ENCODE measurements around the gene BAZ2B. TPM values are rescaled to one million over a fixed set of nuclear protein-coding genes. Genes with fewer than 3 reads are reported as not detected.

BAZ2B gene
- total RNA-seq, 1 donor from 2014 or later = 115 TPM

GRCh38 chr2:159462201-159462785 lies 154.1 kb downstream of the BAZ2B start:
- peak; percentile 29 for DNase-seq (ENCODE audit: low read depth)

GRCh38 chr2:159461076-159461475 lies 155.3 kb downstream of the BAZ2B start:
- DNase-seq (ENCODE audit: low read depth) = no peak

GRCh38 chr2:159460227-159460626 lies 156.1 kb downstream of the BAZ2B start:
- DNase-seq (ENCODE audit: low read depth) = no peak

- peak; percentile 51 for DNase-seq (ENCODE audit: low read depth)
Measured at GRCh38 chr2:159459279-159459678, 157.1 kb downstream of the BAZ2B start.

- no peak for DNase-seq (ENCODE audit: low read depth)
Measured at GRCh38 chr2:159457589-159457988, 158.8 kb downstream of the BAZ2B start.

- DNase-seq (ENCODE audit: low read depth) = no peak
Measured at GRCh38 chr2:159456500-159457426, 159.6 kb downstream of the BAZ2B start.

GRCh38 chr2:159455330-159455918 lies 160.9 kb downstream of the BAZ2B start:
- no peak for DNase-seq (ENCODE audit: low read depth)

- peak; percentile 67 for DNase-seq (ENCODE audit: low read depth)
Measured at GRCh38 chr2:159454185-159454584, 162.2 kb downstream of the BAZ2B start.

GRCh38 chr2:159450180-159450579 lies 166.2 kb downstream of the BAZ2B start:
- DNase-seq (ENCODE audit: low read depth) = no peak

- DNase-seq (ENCODE audit: low read depth) = no peak
Measured at GRCh38 chr2:159449504-159450124, 166.7 kb downstream of the BAZ2B start.

GRCh38 chr2:159446817-159447216 lies 169.5 kb downstream of the BAZ2B start:
- DNase-seq (ENCODE audit: low read depth) = no peak

- no peak for DNase-seq (ENCODE audit: low read depth)
Measured at GRCh38 chr2:159446201-159446600, 170.1 kb downstream of the BAZ2B start.

- DNase-seq (ENCODE audit: low read depth) = no peak
Measured at GRCh38 chr2:159445307-159445706, 171.0 kb downstream of the BAZ2B start.

GRCh38 chr2:159444754-159445153 lies 171.6 kb downstream of the BAZ2B start:
- no peak for DNase-seq (ENCODE audit: low read depth)

- no peak for DNase-seq (ENCODE audit: low read depth)
Measured at GRCh38 chr2:159442159-159442852, 174.0 kb downstream of the BAZ2B start.

- DNase-seq (ENCODE audit: low read depth) = no peak
Measured at GRCh38 chr2:159441182-159441581, 175.2 kb downstream of the BAZ2B start.

GRCh38 chr2:159439421-159439820 lies 176.9 kb downstream of the BAZ2B start:
- no peak for DNase-seq (ENCODE audit: low read depth)

GRCh38 chr2:159438720-159439353 lies 177.5 kb downstream of the BAZ2B start:
- no peak for DNase-seq (ENCODE audit: low read depth)

GRCh38 chr2:159438284-159438683 lies 178.1 kb downstream of the BAZ2B start:
- DNase-seq (ENCODE audit: low read depth) = no peak

GRCh38 chr2:159432610-159433009 lies 183.7 kb downstream of the BAZ2B start:
- no peak for DNase-seq (ENCODE audit: low read depth)

- no peak for DNase-seq (ENCODE audit: low read depth)
Measured at GRCh38 chr2:159427048-159427447, 189.3 kb downstream of the BAZ2B start.
